Adipocyte (in vitro differentiated cells): ENCODE measurements around the gene VOPP1.

ENCODE experiments used
- DNase-seq: peaks from one replicate; pipeline ENCODE4 v3.0.0-alpha.2; 2015; ENCODE audit warnings: low read depth
- H3K27me3 ChIP-seq: replicated peaks from 2 replicates; pipeline ENCODE4 v1.7.0; 2013; ENCODE audit warnings: mild to moderate bottlenecking, low read length, moderate library complexity; ENCODE audit not compliant: control insufficient read depth, insufficient read depth
- H3K36me3 ChIP-seq: 2 replicates; pipeline ENCODE4 v1.7.0; 2013; ENCODE audit warnings: low read length, mild to moderate bottlenecking, moderate library complexity; ENCODE audit not compliant: control insufficient read depth, insufficient read depth, severe bottlenecking
- H3K4me1 ChIP-seq: 2 replicates; pipeline ENCODE4 v1.7.0; 2013; ENCODE audit warnings: mild to moderate bottlenecking, low read length, moderate library complexity; ENCODE audit not compliant: control insufficient read depth, insufficient read depth
- H3K4me3 ChIP-seq: 2 replicates; pipeline ENCODE4 v1.7.0; 2013; ENCODE audit warnings: mild to moderate bottlenecking, low read length, moderate library complexity
- H3K9ac ChIP-seq: 2 replicates; pipeline ENCODE4 v1.7.0; 2013; ENCODE audit warnings: mild to moderate bottlenecking, low read length, moderate library complexity
- H3K9me3 ChIP-seq: 2 replicates; pipeline ENCODE4 v1.7.0; 2013; ENCODE audit warnings: mild to moderate bottlenecking, low read length, moderate library complexity; ENCODE audit not compliant: control insufficient read depth

VOPP1 gene

GRCh38 chr7:55470261-55470660 is 102.0 kb downstream of the VOPP1 start:
- Histone ChIP-seq H3K36me3 (peaks cover 23% of the 10 kb centered on the region), H3K27me3 (no peaks in the 10 kb centered on the region), H3K4me3 (no peak overlapping the region), H3K9ac (no peak overlapping the region), H3K9me3 (no peaks in the 10 kb centered on the region), H3K4me1 (no peaks in the 10 kb centered on the region)
- DNase-seq = no peak

- DNase-seq = no peak
- H3K27me3 ChIP-seq = no peaks in the 10 kb centered on the region
- H3K9ac ChIP-seq = no peak overlapping the region
- no peaks in the 10 kb centered on the region for H3K9me3 ChIP-seq
- no peaks in the 10 kb centered on the region for H3K4me1 ChIP-seq
- peaks cover 28% of the 10 kb centered on the region for H3K36me3 ChIP-seq
- no peak overlapping the region for H3K4me3 ChIP-seq
These were observed 102.6 kb downstream of the VOPP1 start for GRCh38 chr7:55469721-55470120.

GRCh38 chr7:55469271-55469681 is 103.0 kb downstream of the VOPP1 start:
- DNase-seq = no peak

GRCh38 chr7:55468495-55468894 is 103.8 kb downstream of the VOPP1 start:
- Histone ChIP-seq H3K27me3 (no peaks in the 10 kb centered on the region), H3K9ac (no peak overlapping the region), H3K36me3 (peaks cover 34% of the 10 kb centered on the region), H3K4me1 (no peaks in the 10 kb centered on the region), H3K4me3 (no peak overlapping the region), H3K9me3 (no peaks in the 10 kb centered on the region)
- no peak for DNase-seq

More at GRCh38 chr7:55469271-55469681, 103.0 kb downstream of the VOPP1 start:
- Histone ChIP-seq H3K9ac (no peak overlapping the region), H3K27me3 (no peaks in the 10 kb centered on the region), H3K4me1 (no peaks in the 10 kb centered on the region), H3K36me3 (peaks cover 29% of the 10 kb centered on the region), H3K4me3 (no peak overlapping the region), H3K9me3 (no peaks in the 10 kb centered on the region)

GRCh38 chr7:55467047-55467593 is 105.2 kb downstream of the VOPP1 start:
- no peaks in the 10 kb centered on the region for H3K27me3 ChIP-seq
- no peak overlapping the region for H3K9ac ChIP-seq
- DNase-seq = no peak
- no peak overlapping the region for H3K4me3 ChIP-seq
- no peaks in the 10 kb centered on the region for H3K4me1 ChIP-seq
- H3K36me3 ChIP-seq = peaks cover 31% of the 10 kb centered on the region
- no peaks in the 10 kb centered on the region for H3K9me3 ChIP-seq

- Histone ChIP-seq H3K36me3 (peaks cover 31% of the 10 kb centered on the region), H3K9ac (no peak overlapping the region), H3K9me3 (peaks cover 4% of the 10 kb centered on the region), H3K4me3 (no peak overlapping the region), H3K4me1 (no peaks in the 10 kb centered on the region), H3K27me3 (no peaks in the 10 kb centered on the region)
- no peak for DNase-seq
These were observed 106.6 kb downstream of the VOPP1 start for GRCh38 chr7:55465691-55466090.

GRCh38 chr7:55464422-55464821 is 107.9 kb downstream of the VOPP1 start:
- Histone ChIP-seq H3K4me1 (no peaks in the 10 kb centered on the region), H3K27me3 (no peaks in the 10 kb centered on the region), H3K9me3 (peaks cover 8% of the 10 kb centered on the region), H3K4me3 (no peak overlapping the region), H3K9ac (no peak overlapping the region), H3K36me3 (peaks cover 31% of the 10 kb centered on the region)
- DNase-seq = no peak

- DNase-seq = no peak
- Histone ChIP-seq H3K9ac (no peak overlapping the region), H3K4me3 (no peak overlapping the region), H3K27me3 (no peaks in the 10 kb centered on the region), H3K4me1 (no peaks in the 10 kb centered on the region), H3K9me3 (peaks cover 14% of the 10 kb centered on the region), H3K36me3 (peaks cover 31% of the 10 kb centered on the region)
These were observed 108.5 kb downstream of the VOPP1 start for GRCh38 chr7:55463686-55464262.

GRCh38 chr7:55458351-55458750 is 114.0 kb downstream of the VOPP1 start:
- DNase-seq = no peak
- peak overlapping the region; percentile 61 for H3K4me3 ChIP-seq
- H3K9me3 ChIP-seq = peaks cover 14% of the 10 kb centered on the region
- no peak overlapping the region for H3K9ac ChIP-seq
- H3K4me1 ChIP-seq = peaks cover 18% of the 10 kb centered on the region
- H3K36me3 ChIP-seq = no peaks in the 10 kb centered on the region
- H3K27me3 ChIP-seq = no peaks in the 10 kb centered on the region

- Histone ChIP-seq H3K9ac (no peak overlapping the region), H3K4me1 (peaks cover 18% of the 10 kb centered on the region), H3K36me3 (no peaks in the 10 kb centered on the region), H3K4me3 (peak overlapping the region; percentile 61), H3K9me3 (peaks cover 14% of the 10 kb centered on the region), H3K27me3 (no peaks in the 10 kb centered on the region)
- peak; percentile 7 for DNase-seq
These were observed 114.5 kb downstream of the VOPP1 start for GRCh38 chr7:55457801-55458200.

- Histone ChIP-seq H3K9me3 (no peaks in the 10 kb centered on the region), H3K27me3 (no peaks in the 10 kb centered on the region), H3K4me3 (no peak overlapping the region), H3K9ac (no peak overlapping the region), H3K4me1 (peaks cover 22% of the 10 kb centered on the region), H3K36me3 (no peaks in the 10 kb centered on the region)
- DNase-seq = no peak
These were observed 119.3 kb downstream of the VOPP1 start for GRCh38 chr7:55452971-55453370.
